Stimulated activated naive CD8-positive, alpha-beta T cell treated with anti-CD3 and anti-CD28 coated beads, Interleukin-15, Interleukin-2, amounts not matched to agents 100 U/mL and 50 U/mL, for 24 hours (primary cell): ENCODE results near the gene GRM4.

ENCODE experiments used
- ATAC-seq: fragments of 150-1000 bp; cut with Tn5 transposase; one replicate; pipeline ENCODE4 v1.10.0; 2021
- DNase-seq: peaks from one replicate; pipeline ENCODE4 v3.0.0; 2021

The GRM4 gene

GRCh38 chr6:33977606-33978411 is 168.1 kb downstream of the GRM4 start:
- DNase-seq (no peak), ATAC-seq (no peak)

GRCh38 chr6:33976437-33977360 is 169.2 kb downstream of the GRM4 start:
- DNase-seq (no peak), ATAC-seq (no peak)

GRCh38 chr6:33975661-33976436 is 170.0 kb downstream of the GRM4 start:
- ATAC-seq (no peak), DNase-seq (no peak)

- no peak for DNase-seq
- ATAC-seq, result no peak
These were observed 171.4 kb downstream of the GRM4 start for GRCh38 chr6:33974471-33974870.

- no peak for DNase-seq
These were observed 171.9 kb downstream of the GRM4 start for GRCh38 chr6:33974030-33974429.

GRCh38 chr6:33971580-33971979 is 174.3 kb downstream of the GRM4 start:
- DNase-seq, result no peak
- no peak for ATAC-seq

More at GRCh38 chr6:33974030-33974429, 171.9 kb downstream of the GRM4 start:
- no peak for ATAC-seq
